Epidermal melanocyte (primary cell): ENCODE results near the gene NR0B2.
"Not testable (repeated sequence)": the region's sequence is repeated elsewhere in the genome, so short reads cannot be mapped to it uniquely, and the experiment has no call there.

ENCODE experiments used
- DNase-seq: peaks from one replicate; pipeline ENCODE4 v3.0.0; 2011; ENCODE audit warnings: low spot score; ENCODE audit not compliant: insufficient read length

NR0B2 gene

GRCh38 chr1:26890467-26890796 lies 23.3 kb downstream of the NR0B2 start:
- no peak for DNase-seq

GRCh38 chr1:26889551-26890466 lies 24.0 kb downstream of the NR0B2 start, which contains the start of gene GPN2:
Gene GPN2, minus strand, starts transcription at chr1:26890283. Its CDS starts 187 bp downstream, at chr1:26890096.
- peak; percentile 83 for DNase-seq

- no peak for DNase-seq
These were observed 25.5 kb downstream of the NR0B2 start for GRCh38 chr1:26888231-26888630.

GRCh38 chr1:26887125-26887524 lies 26.6 kb downstream of the NR0B2 start:
- DNase-seq = no peak

- no peak for DNase-seq
These were observed 30.9 kb downstream of the NR0B2 start for GRCh38 chr1:26882696-26883463.

- not testable (repeated sequence) for DNase-seq
These were observed 32.2 kb downstream of the NR0B2 start for GRCh38 chr1:26881611-26882010.

- no peak for DNase-seq
These were observed 34.0 kb downstream of the NR0B2 start for GRCh38 chr1:26879793-26880192.

- no peak for DNase-seq
These were observed 36.4 kb downstream of the NR0B2 start for GRCh38 chr1:26877326-26877725.

GRCh38 chr1:26874896-26875295 lies 38.9 kb downstream of the NR0B2 start:
- no peak for DNase-seq

GRCh38 chr1:26873097-26873496 lies 40.7 kb downstream of the NR0B2 start:
- DNase-seq = not testable (repeated sequence)

- peak; percentile 78 for DNase-seq
These were observed 48.9 kb downstream of the NR0B2 start for GRCh38 chr1:26864610-26865480.

- DNase-seq = no peak
These were observed 50.1 kb downstream of the NR0B2 start for GRCh38 chr1:26863685-26864077.

- no peak for DNase-seq
These were observed 50.7 kb downstream of the NR0B2 start, which contains the start of gene SFN for GRCh38 chr1:26862781-26863684. Gene SFN, plus strand, starts transcription at chr1:26863149. Its CDS starts 64 bp downstream, at chr1:26863213.

- no peak for DNase-seq
These were observed 51.8 kb downstream of the NR0B2 start for GRCh38 chr1:26861889-26862378.
